Subcutaneous adipose tissue (tissue), 4 donors: ENCODE measurements around the gene SPAG16. TPM values are rescaled to one million over a fixed set of nuclear protein-coding genes. Genes with fewer than 3 reads are reported as not detected.

Experiments
- total RNA-seq, 4 donors: library from RNA; depleted of rRNA; stranded (reverse); fragments of >200 nt; gene quantifications; one replicate each; pipeline ENCODE4 v1.1.0, GENCODE V29; 2016
- TF ChIP-seq, protein P1 (sequence below): fragments of 450-650 bp; IDR thresholded peaks from one replicate; pipeline ENCODE4 v1.5.1; 2016; ENCODE audit warnings: low read depth, mild to moderate bottlenecking, control low read depth, antibody characterized with exemption, moderate library complexity

Gene SPAG16
- total RNA-seq, 4 donors from 2014 or later = 11.2 to 27.2 (median 18.2) TPM

DNA sequence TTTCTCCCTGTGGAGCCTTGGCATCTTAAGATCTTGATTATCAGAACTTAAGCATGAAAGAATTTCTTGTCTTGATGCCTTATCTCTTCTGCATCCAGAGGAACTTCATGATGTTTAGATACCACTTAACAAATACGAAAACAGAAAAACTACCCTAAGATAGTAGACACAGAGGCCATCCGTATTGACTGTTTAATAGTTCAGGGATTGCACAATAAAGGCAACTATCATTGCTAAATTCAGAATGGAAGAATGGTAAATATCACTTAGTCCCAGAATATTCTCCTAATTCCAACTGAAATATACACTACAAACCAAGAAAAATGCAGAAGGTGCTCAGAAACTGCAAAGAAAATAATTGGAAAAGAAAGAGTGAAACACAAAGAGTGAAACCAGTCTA, 912.0 kb downstream of the SPAG16 start:
- TF ChIP-seq, protein P1, sequence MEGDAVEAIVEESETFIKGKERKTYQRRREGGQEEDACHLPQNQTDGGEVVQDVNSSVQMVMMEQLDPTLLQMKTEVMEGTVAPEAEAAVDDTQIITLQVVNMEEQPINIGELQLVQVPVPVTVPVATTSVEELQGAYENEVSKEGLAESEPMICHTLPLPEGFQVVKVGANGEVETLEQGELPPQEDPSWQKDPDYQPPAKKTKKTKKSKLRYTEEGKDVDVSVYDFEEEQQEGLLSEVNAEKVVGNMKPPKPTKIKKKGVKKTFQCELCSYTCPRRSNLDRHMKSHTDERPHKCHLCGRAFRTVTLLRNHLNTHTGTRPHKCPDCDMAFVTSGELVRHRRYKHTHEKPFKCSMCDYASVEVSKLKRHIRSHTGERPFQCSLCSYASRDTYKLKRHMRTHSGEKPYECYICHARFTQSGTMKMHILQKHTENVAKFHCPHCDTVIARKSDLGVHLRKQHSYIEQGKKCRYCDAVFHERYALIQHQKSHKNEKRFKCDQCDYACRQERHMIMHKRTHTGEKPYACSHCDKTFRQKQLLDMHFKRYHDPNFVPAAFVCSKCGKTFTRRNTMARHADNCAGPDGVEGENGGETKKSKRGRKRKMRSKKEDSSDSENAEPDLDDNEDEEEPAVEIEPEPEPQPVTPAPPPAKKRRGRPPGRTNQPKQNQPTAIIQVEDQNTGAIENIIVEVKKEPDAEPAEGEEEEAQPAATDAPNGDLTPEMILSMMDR = no peak

DNA sequence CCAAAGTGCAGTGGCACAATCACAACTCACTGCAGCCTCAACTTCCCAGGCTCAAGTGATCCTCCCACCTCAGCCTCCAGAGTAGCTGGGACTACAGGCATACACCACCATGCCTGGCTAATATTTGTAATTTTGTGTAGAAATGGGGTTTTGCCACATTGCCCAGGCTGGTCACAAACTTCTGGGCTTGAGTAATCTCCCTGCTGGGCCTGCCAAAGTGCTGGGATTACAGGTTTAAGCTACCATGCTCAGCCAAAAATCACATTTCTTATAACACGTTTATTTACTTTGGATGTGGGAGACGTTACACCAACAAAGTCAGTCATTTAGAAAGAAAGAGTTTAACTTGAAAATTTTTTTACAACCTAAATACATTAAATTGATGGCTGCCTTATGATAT, 917.6 kb downstream of the SPAG16 start:
- TF ChIP-seq, protein P1 = no peak

DNA sequence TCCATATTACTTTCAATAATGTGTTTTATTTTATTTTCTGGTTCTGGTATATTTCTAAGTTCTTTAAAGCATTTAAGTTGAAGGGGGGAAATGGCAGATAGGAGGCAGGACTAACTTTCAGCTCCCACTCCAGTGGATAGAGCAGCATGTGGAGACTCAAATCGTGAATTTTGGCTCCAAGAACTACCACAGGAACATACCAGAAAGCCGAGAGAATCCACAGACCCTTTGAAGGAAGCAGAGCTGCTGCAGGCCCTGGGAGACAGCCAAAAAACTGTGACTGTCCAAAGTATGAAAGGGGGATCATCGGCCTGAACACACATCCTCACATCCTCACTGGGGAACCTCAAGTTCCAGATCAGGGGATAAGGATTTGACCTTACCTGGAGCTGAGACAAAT, 919.0 kb downstream of the SPAG16 start:
- TF ChIP-seq, protein P1 = no peak

DNA sequence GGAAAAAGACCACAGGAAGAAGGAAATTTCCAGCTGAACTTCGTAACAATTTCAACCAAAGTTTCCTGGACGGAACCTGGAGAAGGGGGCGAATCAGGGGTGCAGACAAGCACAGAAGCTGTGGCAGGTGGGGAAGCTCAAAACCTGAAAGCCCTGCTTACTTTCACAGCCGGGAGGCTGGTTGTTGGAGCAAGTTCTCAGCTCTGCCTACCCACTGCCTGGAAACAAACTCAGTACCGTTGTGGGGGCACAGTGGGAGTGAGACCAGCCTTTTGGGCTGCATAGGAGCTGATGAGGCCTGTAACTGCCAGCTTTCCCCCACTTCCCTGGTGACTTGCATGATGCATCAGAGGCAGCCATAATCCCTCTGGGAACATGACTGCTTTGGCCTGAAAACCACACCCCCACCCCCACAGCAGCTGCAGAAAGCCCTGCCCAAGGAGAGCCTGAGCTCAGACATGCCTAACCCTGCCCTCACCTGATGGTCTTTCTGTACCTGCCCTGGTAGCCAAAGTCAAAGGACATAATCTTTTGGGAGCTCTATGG, 919.6 kb downstream of the SPAG16 start:
- TF ChIP-seq, protein P1 = no peak

DNA sequence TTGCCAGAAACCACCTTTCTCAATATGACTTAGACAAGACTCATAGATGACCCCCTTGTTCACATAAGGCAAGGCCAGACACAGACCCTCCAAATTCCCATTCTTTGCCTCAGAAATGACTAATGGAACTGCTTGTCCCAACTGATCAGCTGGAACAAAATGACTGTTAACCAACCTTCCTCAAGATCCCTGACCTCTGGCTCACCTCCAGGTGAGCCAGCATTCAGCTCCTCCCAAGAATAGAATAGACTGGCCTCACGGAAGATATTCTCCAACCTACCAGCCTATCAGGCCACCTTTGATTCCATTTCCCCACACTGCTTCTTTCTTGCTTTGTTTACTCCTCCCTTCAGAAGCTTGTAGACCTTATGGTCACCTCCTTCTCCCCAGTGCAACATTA, 930.8 kb downstream of the SPAG16 start:
- TF ChIP-seq, protein P1 = no peak

DNA sequence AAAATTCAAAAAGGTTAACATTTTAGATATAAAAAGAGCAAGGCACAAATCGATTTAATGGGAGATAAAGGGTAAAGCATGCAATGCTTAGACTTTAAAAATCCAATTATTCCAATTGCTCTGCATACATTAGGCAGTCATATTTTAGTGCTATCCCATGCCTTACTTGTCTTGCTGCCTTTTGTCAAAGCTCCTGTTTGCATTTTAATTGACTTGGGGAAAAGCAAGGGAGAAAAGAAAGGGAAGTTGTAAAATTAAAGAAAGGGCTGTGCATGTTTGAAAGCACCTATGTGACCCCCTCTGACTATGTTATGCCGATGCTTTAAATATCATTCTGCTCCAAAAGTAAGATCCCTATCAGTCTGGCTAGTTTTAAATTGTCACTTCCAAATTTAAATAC, 932.9 kb downstream of the SPAG16 start:
- TF ChIP-seq, protein P1 = no peak

DNA sequence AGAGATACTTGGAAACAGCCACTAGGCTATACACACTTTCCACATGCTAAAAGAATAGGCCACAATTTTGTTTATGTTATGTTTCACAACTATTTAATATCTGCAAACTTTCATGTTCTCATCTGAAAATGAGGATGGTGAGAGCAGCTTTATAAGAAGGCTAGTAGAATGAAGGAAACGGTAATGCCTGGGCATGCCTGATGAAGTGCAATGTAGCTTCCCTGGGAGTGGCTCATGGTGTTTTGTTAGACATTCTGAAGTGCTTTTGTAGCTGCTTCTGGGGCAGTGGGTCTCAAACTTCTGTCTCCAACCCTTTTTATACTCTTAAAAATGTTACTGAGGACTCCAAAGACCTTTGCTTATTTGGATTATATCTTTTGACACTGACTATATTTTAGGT, 933.3 kb downstream of the SPAG16 start:
- TF ChIP-seq, protein P1 = no peak

DNA sequence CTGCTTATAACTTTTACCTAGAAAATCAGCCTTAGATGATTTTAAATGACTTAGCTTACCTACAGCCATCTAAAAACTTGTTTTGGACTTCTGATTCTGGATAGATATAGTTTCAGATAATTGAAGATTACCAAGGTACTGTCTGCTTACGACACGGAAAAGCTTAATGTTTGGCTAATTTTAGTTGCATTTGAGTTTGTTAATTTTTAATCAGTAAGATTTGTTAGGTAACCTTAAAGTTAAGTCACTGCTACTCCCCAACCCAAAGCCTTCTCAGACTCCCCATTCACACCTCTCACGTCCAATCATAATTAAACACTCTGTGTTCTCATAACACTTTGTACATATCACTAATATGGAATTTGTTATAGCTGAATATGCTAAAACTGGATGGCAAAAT, 936.0 kb downstream of the SPAG16 start:
- TF ChIP-seq, protein P1 = no peak
